GM19467 (cell line): ENCODE results near the gene SLC25A15.
"Not testable (repeated sequence)": the region's sequence is repeated elsewhere in the genome, so short reads cannot be mapped to it uniquely, and the experiment has no call there.

Experiments used
- ATAC-seq: cut with Tn5 transposase; IDR thresholded peaks from one replicate; pipeline ENCODE4 v1.9.1; 2021; ENCODE audit warnings: mild to moderate bottlenecking, moderate library complexity; ENCODE audit not compliant: unreplicated experiment

The SLC25A15 gene

DNA sequence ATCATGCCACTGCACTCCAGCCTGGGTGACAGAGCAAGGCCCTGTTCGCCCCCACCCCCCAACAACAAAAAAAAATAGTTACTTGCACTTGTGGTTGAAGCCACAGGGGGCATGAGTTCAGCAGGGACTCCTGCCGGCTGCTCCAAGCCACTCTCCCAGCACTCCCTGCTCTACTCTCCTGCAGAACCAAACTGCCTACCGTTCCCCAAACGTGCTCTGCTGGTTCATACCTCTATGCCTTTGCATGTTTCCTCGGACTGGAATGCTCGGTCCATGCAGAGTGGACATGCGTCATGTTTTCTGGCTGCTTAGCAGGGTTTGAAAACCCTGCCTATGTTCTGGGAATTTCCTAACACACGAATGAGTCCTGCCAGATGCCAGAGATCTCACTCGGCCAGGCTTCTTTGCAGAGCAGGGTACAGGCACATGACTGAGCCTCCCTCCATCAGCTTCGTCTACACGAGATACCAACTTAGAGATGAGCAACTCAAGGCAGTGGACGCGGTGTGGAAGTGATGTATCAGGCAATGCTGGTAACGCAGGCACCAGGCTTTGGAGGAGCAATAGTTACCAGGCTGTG, 8.5 kb upstream of the SLC25A15 start:
- no peak for ATAC-seq

GRCh38 chr13:40781717-40782116, 7.7 kb upstream of the SLC25A15 start:
- no peak for ATAC-seq

DNA sequence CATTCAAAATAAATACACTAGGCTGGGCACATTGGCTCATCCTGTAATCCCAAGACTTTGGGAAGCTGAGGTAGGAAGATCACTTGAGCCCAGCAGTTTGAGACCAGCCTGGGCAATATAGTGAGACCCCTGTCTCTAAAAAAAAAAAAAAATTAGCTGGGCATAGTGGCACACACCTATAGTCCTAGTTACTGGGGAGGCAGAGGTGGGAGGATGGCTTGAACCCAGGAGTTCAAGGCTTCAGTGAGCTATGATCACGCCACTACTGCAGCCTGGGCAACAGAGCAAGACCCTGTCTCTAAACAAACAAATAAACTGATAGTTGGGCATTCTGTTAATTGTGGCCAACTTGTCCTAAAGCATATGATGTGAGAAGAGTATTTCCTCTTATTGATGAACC, 6.4 kb upstream of the SLC25A15 start:
- not testable (repeated sequence) for ATAC-seq

GRCh38 chr13:40784540-40784939, 4.9 kb upstream of the SLC25A15 start:
- no peak for ATAC-seq

DNA sequence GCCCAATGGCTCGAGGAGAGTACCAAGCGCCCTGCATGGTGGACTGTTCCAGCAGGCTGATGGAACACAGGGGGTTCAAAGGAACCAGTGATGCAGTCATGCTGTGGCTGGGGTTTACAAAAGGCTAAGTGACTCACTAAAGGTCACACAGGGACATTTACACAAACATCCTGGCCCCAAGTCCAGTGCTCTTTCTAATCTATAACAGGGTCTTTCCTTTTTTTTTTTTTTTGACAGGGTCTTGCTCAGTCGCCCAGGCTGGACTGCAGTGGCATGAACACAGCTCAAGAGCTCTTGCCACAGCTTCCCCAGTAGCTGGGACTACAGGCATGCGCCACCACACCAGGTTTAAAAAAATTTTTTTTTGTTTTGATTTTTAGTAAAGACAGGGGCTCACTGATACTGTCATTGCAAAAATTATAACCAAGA, 2.8 kb upstream of the SLC25A15 start:
- no peak for ATAC-seq

DNA sequence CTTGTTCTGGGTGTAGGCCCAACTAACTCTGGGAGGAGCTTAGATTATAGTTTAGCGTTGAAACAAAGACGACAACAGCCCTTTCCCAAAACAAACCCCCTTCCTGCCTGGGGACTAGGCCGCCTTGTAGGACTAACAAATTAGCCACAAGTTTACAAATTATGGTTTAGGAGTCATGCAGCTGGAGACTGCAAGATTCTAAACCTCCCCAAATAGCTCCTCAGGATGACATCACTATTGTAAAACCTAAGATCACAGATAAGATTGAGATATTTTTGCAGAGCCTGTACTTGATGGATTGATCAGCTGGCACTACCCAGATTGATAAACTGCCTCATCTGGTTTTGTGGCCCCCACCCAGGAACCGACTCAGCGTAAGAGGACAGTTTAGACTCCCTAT, 2.3 kb upstream of the SLC25A15 start:
- no peak for ATAC-seq

DNA sequence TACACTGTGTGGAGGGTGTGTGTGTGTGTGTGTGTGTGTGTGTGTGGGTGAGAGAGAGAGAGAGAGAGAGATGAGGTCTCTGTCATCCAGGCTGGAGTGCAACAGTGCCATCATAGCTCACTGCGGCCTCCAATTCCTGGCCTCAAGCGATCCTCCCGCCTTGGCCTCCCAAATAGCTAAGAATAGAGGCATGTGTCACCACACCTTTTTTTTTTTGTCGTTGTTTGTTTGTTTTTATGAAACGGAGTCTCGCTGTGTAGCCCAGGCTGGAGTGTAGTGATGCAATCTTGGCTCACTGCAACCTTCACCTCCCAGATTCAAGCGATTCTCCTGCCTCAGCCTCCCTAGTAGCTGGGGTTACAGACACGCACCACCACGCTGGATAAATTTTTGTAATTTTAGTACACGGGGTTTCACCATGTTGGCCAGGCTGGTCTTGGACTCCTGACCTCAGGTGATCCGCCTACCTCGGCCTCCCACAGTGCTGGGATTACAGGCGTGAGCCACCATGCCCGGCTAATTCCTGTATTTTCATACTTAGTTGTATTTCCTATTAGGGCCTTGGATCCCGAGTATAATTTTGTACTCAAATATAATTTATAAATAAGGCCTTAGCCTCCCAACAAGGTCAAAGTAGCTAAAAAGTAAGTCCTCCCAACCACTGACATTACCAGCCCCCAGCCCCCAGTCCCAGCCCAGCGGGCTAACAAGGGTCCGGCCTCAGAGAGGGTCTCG, 704 bp upstream of the SLC25A15 start:
- not testable (repeated sequence) for ATAC-seq

GRCh38 chr13:40790154-40790616, 774 bp downstream of the SLC25A15 start:
- no peak for ATAC-seq

DNA sequence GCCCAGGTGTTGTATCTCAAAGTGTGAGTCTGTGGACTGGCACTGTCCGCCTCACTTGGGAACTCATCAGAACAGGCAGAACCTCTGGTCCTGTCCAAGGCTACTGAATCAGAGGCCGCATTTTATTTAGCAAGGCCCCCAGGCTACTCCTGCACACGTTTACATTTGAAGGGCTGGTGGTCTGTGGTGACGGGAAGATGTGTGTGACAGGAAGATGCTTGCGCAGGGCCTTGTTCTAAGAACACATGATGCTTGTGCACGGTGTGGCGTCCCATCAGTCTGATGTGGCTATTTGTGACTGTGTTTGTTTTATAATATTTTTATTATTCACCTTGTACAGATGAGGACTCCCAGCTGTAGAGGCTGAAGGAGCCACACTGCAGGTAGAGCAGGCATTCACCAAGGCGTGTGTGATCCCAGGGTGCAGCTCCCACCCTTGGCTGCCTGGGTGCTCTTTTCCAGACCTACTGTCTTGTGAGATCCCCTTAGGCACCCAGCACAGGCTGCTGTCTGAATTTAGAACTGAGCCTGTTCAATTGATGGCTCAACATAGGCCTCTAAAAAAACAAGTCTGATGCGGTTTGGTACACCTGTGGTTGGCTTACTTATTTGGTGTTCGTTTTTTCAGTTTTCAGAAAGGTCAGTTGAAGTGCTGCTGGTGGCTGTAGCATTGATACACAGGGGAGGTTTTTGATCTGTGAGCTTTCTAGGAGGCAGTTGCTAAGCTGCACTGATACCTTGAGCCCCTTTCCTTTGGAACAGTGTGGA, 3.1 kb downstream of the SLC25A15 start:
- ATAC-seq = no peak

GRCh38 chr13:40793339-40793738, 3.9 kb downstream of the SLC25A15 start:
- no peak for ATAC-seq

GRCh38 chr13:40794414-40795368, 5.3 kb downstream of the SLC25A15 start:
- no peak for ATAC-seq

- ATAC-seq = no peak
Measured at GRCh38 chr13:40796649-40797048, 7.2 kb downstream of the SLC25A15 start.

DNA sequence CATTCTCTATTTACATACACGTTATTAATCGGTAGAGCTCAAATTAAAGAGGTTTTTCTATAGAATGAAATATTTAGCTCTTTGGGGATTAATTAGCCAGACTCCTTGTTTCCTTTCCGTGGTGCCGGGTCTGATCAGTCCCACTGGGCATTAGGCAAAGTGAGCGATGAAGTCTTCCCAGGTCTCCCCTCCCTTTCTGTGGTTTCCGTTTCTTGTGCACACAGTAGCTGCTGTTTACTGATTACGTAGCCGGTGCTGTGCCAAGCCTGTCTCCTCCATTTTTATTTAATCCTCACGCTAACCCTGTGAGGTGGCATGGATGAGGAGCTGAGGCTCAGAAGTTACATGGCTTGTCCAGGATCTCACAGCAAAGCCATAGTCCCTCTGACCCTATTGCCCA, 9.0 kb downstream of the SLC25A15 start:
- ATAC-seq = no peak

GRCh38 chr13:40799508-40799907, 10.1 kb downstream of the SLC25A15 start:
- no peak for ATAC-seq

DNA sequence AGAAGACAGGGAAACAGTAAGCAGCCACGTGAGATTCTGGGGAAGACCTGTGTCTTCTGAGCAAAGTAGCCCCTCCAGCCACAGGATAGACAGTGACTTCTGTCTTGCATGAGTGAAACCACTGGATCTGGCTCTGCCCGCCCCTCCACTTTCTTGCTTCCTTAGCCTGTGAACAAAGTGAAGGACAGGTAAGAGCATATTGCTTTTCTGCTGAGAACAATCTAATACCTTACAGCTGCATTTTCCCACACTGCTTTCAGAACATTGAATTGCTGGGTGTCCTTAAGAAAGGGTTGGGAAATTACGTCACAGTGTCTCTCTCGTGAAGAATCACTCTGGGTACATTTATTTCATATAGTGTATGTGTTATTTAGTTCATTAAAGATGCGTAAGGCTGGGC, 11.1 kb downstream of the SLC25A15 start:
- ATAC-seq = no peak

- no peak for ATAC-seq
Measured at GRCh38 chr13:40801255-40802217, 12.1 kb downstream of the SLC25A15 start.

DNA sequence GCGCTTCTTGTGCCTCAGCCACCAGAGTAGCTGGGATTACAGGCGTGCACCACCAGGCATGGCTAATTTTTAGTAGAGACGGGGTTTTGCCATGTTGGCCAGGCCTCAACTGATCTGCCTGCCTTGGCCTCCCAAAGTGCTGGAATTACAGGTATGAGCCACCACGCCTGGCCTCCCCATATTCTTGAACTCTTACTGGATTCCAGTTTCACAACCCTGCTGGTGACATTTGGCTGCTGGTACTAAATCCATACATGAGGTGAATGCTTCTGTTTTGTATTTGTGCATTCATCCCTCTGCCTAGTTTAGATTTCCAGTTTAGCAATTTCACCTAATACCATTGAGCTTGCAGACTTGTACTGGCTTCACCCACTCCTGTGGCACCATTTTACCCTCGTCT, 13.9 kb downstream of the SLC25A15 start:
- no peak for ATAC-seq

DNA sequence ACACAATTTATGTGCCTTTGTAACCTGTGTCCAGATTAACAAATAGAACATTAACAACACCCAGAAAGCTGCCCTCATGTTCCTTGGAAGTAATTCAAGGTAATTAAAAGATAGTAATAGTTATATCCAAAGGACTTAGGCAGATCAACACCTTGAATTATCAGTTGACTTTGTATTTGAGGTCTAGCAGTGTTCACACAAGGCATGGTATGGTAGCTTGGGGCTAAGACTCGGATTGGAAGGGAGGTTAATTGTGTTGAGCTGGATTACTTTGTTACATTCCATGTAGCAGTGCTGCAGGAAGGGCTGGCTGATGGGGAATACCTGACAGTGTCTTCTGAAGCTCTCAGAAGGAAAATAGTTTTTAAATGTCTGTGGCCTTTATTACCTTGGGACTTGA, 16.8 kb downstream of the SLC25A15 start:
- no peak for ATAC-seq

- no peak for ATAC-seq
Measured at GRCh38 chr13:40809471-40809870, 20.1 kb downstream of the SLC25A15 start.

DNA sequence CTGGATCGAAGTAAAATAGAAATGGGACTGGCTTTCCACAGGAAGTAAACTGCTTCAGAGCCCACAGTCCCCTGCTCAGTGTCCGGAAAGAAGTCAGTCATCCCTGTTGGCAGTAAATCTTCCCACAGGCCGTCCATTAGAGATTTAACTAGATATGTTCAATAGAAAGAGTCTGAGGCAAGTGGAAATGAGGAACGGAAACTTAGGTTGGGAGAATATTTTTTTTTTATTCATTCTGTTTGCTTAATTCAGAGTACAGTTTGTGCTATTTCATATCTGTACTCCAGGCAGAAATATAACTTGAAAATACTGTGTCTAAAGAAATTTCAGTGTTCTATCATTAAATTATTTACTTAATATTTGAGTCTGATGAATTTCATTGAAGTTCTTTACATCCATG, 22.7 kb downstream of the SLC25A15 start:
- no peak for ATAC-seq
